ENCODE measurements around the gene NTN5. TPM values are rescaled to one million over a fixed set of nuclear protein-coding genes. Genes with fewer than 3 reads are reported as not detected.

NTN5 gene
- total and polyA plus RNA-seq, 5 donors from 2014 or later, result 0.21 to 2.3 (median 0.30) TPM; not detected in 2

DNA sequence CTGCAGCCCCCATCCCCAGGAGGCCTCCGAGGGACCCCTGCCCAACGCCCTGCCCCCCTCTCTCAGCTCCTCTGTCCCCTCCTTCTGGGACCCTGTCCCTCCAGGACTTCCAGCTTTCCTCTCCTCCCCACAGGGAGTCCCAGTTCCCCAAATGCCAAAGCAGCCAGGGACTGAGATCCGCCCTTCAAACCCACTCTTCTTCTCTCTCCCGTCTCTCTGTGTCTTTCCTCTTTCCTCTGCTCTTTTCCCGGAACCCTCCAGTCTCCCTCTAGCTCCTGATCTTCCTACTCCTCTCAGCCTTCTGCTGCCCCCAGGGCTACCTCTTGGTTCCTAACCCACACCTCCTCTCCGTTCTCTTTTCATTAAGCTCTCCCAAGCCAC lies 27.2 kb downstream of the NTN5 start:
- no peaks in the 10 kb centered on the region for H3K27me3 ChIP-seq (ENCODE audit: control insufficient read depth, insufficient read depth, low read length)
- no peaks in the 10 kb centered on the region for H3K9me3 ChIP-seq (ENCODE audit: control insufficient read depth in 2 of 2, low read length in 2 of 2)
- H3K4me1 ChIP-seq (ENCODE audit: control insufficient read depth, insufficient read depth, low read length, poor library complexity, severe bottlenecking), result peaks cover 37% of the 10 kb centered on the region
- ATAC-seq (ENCODE audit: low read depth in 2 of 2) (no peak), DNase-seq (no peak)
- peak overlapping the region; percentile 92 for H3K27ac ChIP-seq (ENCODE audit: insufficient read depth, low read length, poor library complexity, severe bottlenecking)
- peak overlapping the region; percentile 78 to 98 (median 92) for H3K4me3 Mint-ChIP-seq
- H3K36me3 ChIP-seq (ENCODE audit: control insufficient read depth, insufficient read depth, low read length), result no peaks in the 10 kb centered on the region
- H3K27ac Mint-ChIP-seq, result peak overlapping the region; percentile 96 to 99 (median 98)
- H3K4me1 Mint-ChIP-seq, result peaks cover 12 to 69% (median 29%) of the 10 kb centered on the region in 4 donors
- no peaks in the 10 kb centered on the region for H3K27me3 Mint-ChIP-seq
- H3K36me3 Mint-ChIP-seq, result no peaks in the 10 kb centered on the region
- H3K9me3 Mint-ChIP-seq, result peaks cover 0 to 2% (median 0%) of the 10 kb centered on the region in 7 donors
- H3K4me3 ChIP-seq (ENCODE audit: low read depth, low read length), result peak overlapping the region; percentile 88

DNA sequence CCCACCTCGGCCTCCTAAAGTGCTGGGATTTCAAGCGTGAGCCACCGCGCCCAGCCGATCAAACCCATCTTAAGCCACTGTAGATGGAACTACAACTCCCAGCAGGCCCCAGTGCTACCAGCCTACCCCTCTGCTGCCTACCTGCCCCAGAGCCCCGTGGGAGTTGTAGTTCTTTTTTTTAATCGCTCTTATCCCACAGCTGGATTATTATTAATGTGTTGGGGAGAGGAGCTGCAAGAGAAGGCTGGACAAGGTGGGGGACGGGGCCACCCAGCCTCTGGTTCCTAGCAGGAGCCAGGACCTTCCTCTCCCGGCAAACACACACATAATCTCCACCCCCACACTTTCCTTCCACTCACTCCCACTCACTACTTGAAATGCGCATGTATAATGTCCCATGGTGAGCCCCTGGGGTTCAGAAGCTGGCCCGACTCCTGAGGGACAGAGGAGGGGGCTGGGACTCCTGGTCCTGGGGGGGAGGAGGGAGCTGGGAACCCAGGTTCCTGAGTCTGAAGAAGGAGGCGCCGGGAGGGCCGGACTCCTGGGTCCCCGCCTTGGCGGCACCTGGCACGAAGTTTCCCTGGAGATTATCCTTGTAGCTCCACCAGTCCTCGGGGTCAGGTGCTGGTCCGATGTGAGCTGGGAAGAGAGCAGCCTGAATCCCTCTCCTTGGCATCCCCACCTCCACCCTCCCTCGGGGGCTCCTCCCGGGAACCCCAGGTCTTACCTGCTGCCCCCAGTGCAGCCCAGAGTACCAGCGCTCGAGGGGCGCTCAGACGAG lies 27.8 kb downstream of the NTN5 start:
- peaks cover 37% of the 10 kb centered on the region for H3K4me1 ChIP-seq (ENCODE audit: control insufficient read depth, insufficient read depth, low read length, poor library complexity, severe bottlenecking)
- peak overlapping the region; percentile 88 for H3K4me3 ChIP-seq (ENCODE audit: low read depth, low read length)
- Mint-ChIP-seq H3K27ac (peak overlapping the region; percentile 53 to 98 (median 96)), H3K4me3 (peak overlapping the region; percentile 78 to 98 (median 92)), H3K4me1 (peaks cover 12 to 67% (median 29%) of the 10 kb centered on the region in 4 donors), H3K27me3 (no peaks in the 10 kb centered on the region), H3K36me3 (no peaks in the 10 kb centered on the region), H3K9me3 (peaks cover 0 to 2% (median 0%) of the 10 kb centered on the region in 7 donors)
- ATAC-seq (ENCODE audit: low read depth in 2 of 2), result peak; percentile 70 to 72
- no peaks in the 10 kb centered on the region for H3K27me3 ChIP-seq (ENCODE audit: control insufficient read depth, insufficient read depth, low read length)
- peak overlapping the region; percentile 92 for H3K27ac ChIP-seq (ENCODE audit: insufficient read depth, low read length, poor library complexity, severe bottlenecking)
- no peaks in the 10 kb centered on the region for H3K36me3 ChIP-seq (ENCODE audit: control insufficient read depth, insufficient read depth, low read length)
- no peaks in the 10 kb centered on the region for H3K9me3 ChIP-seq (ENCODE audit: control insufficient read depth in 2 of 2, low read length in 2 of 2)
- DNase-seq, result peak; percentile 68 to 88 (median 81)

DNA sequence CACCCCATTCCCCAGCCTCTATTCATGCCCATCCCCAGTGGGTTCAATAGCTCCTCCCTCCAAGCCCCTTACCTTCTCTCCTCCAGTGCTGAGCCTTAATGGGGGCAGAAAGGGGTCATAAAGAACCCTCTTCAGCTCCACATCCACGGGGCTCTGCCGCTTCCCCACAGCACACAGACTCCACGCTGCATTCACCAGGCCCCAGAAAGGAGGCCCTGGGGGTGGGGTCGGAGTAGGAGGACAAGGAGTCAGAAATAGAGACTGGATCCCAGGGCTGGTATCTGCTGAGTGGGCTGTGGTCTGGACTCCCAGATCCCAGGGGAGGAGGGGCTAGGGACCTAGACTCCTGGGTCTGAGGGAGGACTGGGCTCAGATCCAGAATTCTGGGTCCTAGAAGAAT lies 28.5 kb downstream of the NTN5 start:
- Mint-ChIP-seq H3K36me3 (no peaks in the 10 kb centered on the region), H3K27ac (peak overlapping the region in 1 of 3 donors; percentile 89), H3K27me3 (no peaks in the 10 kb centered on the region), H3K4me1 (peaks cover 9 to 66% (median 26%) of the 10 kb centered on the region in 4 donors), H3K4me3 (peak overlapping the region; percentile 24 to 98 (median 86)), H3K9me3 (peaks cover 0 to 2% (median 0%) of the 10 kb centered on the region in 7 donors)
- peak overlapping the region; percentile 88 for H3K4me3 ChIP-seq (ENCODE audit: low read depth, low read length)
- DNase-seq (no peak), ATAC-seq (ENCODE audit: low read depth in 2 of 2) (no peak)
- no peaks in the 10 kb centered on the region for H3K9me3 ChIP-seq (ENCODE audit: control insufficient read depth in 2 of 2, low read length in 2 of 2)
- no peaks in the 10 kb centered on the region for H3K36me3 ChIP-seq (ENCODE audit: control insufficient read depth, insufficient read depth, low read length)
- H3K4me1 ChIP-seq (ENCODE audit: control insufficient read depth, insufficient read depth, low read length, poor library complexity, severe bottlenecking), result peaks cover 33% of the 10 kb centered on the region
- H3K27ac ChIP-seq (ENCODE audit: insufficient read depth, low read length, poor library complexity, severe bottlenecking), result no peak overlapping the region
- no peaks in the 10 kb centered on the region for H3K27me3 ChIP-seq (ENCODE audit: control insufficient read depth, insufficient read depth, low read length)

DNA sequence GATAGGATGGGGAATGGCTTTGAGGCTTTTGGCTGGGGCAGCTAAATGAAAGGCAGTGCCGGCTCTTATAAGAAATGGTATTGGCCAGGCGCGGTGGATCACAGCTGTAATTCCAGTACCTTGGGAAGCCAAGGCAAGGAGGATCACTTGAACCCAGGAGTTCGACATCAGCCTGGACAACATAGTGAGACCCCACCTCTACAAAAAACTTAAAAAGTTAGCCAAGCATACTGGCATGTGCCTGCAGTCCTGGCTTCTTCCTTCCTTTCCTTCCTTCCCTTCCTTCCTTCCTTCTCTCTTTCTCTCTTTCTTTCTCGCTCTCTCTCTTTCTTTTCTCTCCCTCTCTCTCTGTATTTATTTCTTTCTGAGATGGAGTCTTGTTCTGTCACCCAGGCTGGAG lies 30.0 kb downstream of the NTN5 start:
- no peaks in the 10 kb centered on the region for H3K36me3 ChIP-seq (ENCODE audit: control insufficient read depth, insufficient read depth, low read length)
- H3K4me1 ChIP-seq (ENCODE audit: control insufficient read depth, insufficient read depth, low read length, poor library complexity, severe bottlenecking), result peaks cover 29% of the 10 kb centered on the region
- peak overlapping the region in 2 of 4 donors; percentile 23 to 66 for H3K4me3 Mint-ChIP-seq
- DNase-seq, result no peak
- H3K9me3 Mint-ChIP-seq, result peaks cover 0 to 2% (median 0%) of the 10 kb centered on the region in 7 donors
- no peak overlapping the region for H3K4me3 ChIP-seq (ENCODE audit: low read depth, low read length)
- no peak for ATAC-seq (ENCODE audit: low read depth in 2 of 2)
- no peak overlapping the region for H3K27ac Mint-ChIP-seq
- H3K27me3 Mint-ChIP-seq, result no peaks in the 10 kb centered on the region
- no peaks in the 10 kb centered on the region for H3K9me3 ChIP-seq (ENCODE audit: control insufficient read depth in 2 of 2, low read length in 2 of 2)
- H3K36me3 Mint-ChIP-seq, result peaks cover 4% of the 10 kb centered on the region
- peaks cover 11 to 68% (median 24%) of the 10 kb centered on the region in 4 donors for H3K4me1 Mint-ChIP-seq
- no peaks in the 10 kb centered on the region for H3K27me3 ChIP-seq (ENCODE audit: control insufficient read depth, insufficient read depth, low read length)
- no peak overlapping the region for H3K27ac ChIP-seq (ENCODE audit: insufficient read depth, low read length, poor library complexity, severe bottlenecking)

DNA sequence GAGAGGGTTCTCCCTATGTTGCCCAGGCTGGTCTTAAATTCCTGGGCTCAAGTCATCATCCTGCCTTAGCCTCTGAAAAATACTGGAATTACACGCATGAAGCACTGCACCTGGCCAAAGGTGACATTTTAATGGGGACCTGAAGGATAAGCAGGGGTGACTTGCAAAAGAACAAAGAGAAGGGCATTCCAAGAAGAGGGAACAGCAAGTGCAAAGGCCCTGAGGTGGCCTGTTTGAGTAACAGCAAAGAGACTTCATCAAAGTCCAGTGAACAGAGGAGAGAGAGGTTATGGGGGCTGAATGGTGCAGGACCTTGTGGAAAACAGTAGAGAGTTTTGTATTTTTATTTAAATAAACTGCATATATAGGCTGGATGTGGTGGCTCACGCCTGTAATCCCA lies 31.0 kb downstream of the NTN5 start:
- Mint-ChIP-seq H3K36me3 (peaks cover 4% of the 10 kb centered on the region), H3K27me3 (no peaks in the 10 kb centered on the region), H3K4me1 (peaks cover 7 to 62% (median 17%) of the 10 kb centered on the region in 4 donors), H3K27ac (no peak overlapping the region), H3K9me3 (peaks cover 0 to 2% (median 0%) of the 10 kb centered on the region in 7 donors), H3K4me3 (no peak overlapping the region)
- Histone ChIP-seq H3K27ac (ENCODE audit: insufficient read depth, low read length, poor library complexity, severe bottlenecking) (no peak overlapping the region), H3K4me3 (ENCODE audit: low read depth, low read length) (no peak overlapping the region), H3K27me3 (ENCODE audit: control insufficient read depth, insufficient read depth, low read length) (no peaks in the 10 kb centered on the region), H3K9me3 (ENCODE audit: control insufficient read depth in 2 of 2, low read length in 2 of 2) (no peaks in the 10 kb centered on the region), H3K36me3 (ENCODE audit: control insufficient read depth, insufficient read depth, low read length) (no peaks in the 10 kb centered on the region), H3K4me1 (ENCODE audit: control insufficient read depth, insufficient read depth, low read length, poor library complexity, severe bottlenecking) (peaks cover 29% of the 10 kb centered on the region)
- DNase-seq (no peak), ATAC-seq (ENCODE audit: low read depth in 2 of 2) (no peak)

DNA sequence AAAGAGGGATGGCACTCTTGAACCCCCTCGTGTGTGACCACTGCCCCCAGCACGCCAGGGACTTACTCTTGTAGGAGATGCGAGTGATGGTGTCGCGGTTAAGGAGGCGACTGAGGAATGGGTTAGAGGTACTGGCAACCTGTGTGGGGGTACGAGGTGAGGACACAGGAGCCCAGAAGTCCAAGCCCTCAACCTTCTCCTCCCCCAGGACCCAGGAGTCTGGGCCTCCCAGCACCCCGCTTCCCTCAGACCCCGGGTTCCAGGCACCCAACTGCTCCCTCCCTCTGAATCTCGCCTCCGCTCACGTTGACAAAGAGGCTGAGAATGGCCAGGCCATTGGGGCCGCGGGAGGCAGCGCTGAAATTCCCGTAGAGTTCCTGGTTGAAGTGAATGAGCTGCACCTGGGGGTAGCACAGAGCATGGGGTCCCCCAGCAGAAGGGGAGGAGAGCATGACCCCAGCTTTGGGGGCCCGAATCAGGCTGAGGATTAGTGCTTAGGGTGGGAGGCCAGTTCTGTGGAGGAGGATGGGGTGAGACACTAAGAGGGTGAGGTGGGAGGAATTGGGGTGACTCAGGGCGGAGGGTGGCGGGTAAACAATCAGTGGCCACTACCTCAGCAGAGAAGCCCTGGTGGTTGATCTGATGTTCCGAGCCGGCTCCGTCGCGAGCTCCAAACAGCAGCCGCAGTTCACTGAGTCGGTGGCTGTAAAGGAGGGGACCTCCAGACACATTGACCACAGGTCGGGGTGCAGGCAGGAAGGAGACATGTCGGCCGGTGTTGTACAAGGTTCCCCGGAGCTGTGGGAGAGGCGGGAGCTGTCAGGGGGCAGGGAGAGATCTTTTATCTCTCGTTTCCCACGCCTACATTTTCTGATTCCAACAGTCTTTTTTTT lies 33.1 kb downstream of the NTN5 start:
- peaks cover 6 to 55% (median 16%) of the 10 kb centered on the region in 4 donors for H3K4me1 Mint-ChIP-seq
- Histone ChIP-seq H3K36me3 (ENCODE audit: control insufficient read depth, insufficient read depth, low read length) (no peaks in the 10 kb centered on the region), H3K4me3 (ENCODE audit: low read depth, low read length) (no peak overlapping the region), H3K27ac (ENCODE audit: insufficient read depth, low read length, poor library complexity, severe bottlenecking) (no peak overlapping the region), H3K27me3 (ENCODE audit: control insufficient read depth, insufficient read depth, low read length) (no peaks in the 10 kb centered on the region), H3K9me3 (ENCODE audit: control insufficient read depth in 2 of 2, low read length in 2 of 2) (no peaks in the 10 kb centered on the region), H3K4me1 (ENCODE audit: control insufficient read depth, insufficient read depth, low read length, poor library complexity, severe bottlenecking) (peaks cover 30% of the 10 kb centered on the region)
- H3K27me3 Mint-ChIP-seq, result no peaks in the 10 kb centered on the region
- peaks cover 0 to 2% (median 0%) of the 10 kb centered on the region in 7 donors for H3K9me3 Mint-ChIP-seq
- no peak for ATAC-seq (ENCODE audit: low read depth in 2 of 2)
- peaks cover 4% of the 10 kb centered on the region for H3K36me3 Mint-ChIP-seq
- H3K27ac Mint-ChIP-seq, result peak overlapping the region; percentile 46 to 98 (median 69)
- H3K4me3 Mint-ChIP-seq, result peak overlapping the region in 3 of 4 donors; percentile 19 to 99 (median 58)
- DNase-seq, result no peak

DNA sequence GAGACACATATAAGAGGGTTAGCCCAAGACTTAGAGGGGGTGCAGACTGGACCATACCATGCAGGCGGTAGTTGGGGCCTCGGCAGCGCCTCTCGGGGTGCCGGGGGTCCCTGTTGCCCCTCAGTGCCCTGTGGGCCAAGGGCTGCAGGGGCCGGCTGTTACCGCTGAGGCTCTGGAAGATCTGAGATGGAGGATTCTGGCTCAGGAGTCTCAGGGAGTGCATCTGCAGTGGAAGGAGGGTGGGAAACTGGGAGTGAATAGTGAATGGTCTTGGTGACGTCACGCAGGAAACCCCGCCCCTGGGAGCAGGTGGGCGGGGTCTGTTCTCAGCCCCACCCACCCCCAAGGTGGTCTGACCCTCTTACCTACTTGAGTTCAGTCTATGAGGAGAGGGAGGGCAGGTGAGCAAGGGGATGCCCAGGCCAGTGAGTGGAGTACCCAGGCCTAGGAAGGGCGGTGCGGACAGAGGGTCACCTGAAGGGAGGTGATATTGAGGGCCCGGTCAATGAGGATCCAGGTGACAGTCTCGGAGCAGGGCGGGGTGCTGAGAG lies 33.9 kb downstream of the NTN5 start:
- Mint-ChIP-seq H3K4me3 (peak overlapping the region; percentile 91 to 99 (median 96)), H3K9me3 (peaks cover 0 to 2% (median 0%) of the 10 kb centered on the region in 7 donors), H3K36me3 (peaks cover 4% of the 10 kb centered on the region), H3K4me1 (peaks cover 9 to 55% (median 16%) of the 10 kb centered on the region in 4 donors), H3K27ac (peak overlapping the region; percentile 97 to 98 (median 98)), H3K27me3 (no peaks in the 10 kb centered on the region)
- peak overlapping the region; percentile 95 for H3K27ac ChIP-seq (ENCODE audit: insufficient read depth, low read length, poor library complexity, severe bottlenecking)
- peaks cover 29% of the 10 kb centered on the region for H3K4me1 ChIP-seq (ENCODE audit: control insufficient read depth, insufficient read depth, low read length, poor library complexity, severe bottlenecking)
- peak overlapping the region; percentile 82 for H3K4me3 ChIP-seq (ENCODE audit: low read depth, low read length)
- H3K9me3 ChIP-seq (ENCODE audit: control insufficient read depth in 2 of 2, low read length in 2 of 2), result no peaks in the 10 kb centered on the region
- no peaks in the 10 kb centered on the region for H3K36me3 ChIP-seq (ENCODE audit: control insufficient read depth, insufficient read depth, low read length)
- ATAC-seq (ENCODE audit: low read depth in 2 of 2), result no peak
- DNase-seq, result peak in 1 of 3 donors; percentile 28
- H3K27me3 ChIP-seq (ENCODE audit: control insufficient read depth, insufficient read depth, low read length), result no peaks in the 10 kb centered on the region
